Activated gamma-delta T cell (primary cell): ENCODE results near the gene DCAF10.
"Not testable (repeated sequence)": the region's sequence is repeated elsewhere in the genome, so short reads cannot be mapped to it uniquely, and the experiment has no call there.

Source experiments
- DNase-seq: peaks from one replicate; lab custom pipeline; 2025; lab: John Stamatoyannopoulos, UW

The DCAF10 gene

GRCh38 chr9:37870081-37870798 is 69.6 kb downstream of the DCAF10 start:
- DNase-seq, result no peak

GRCh38 chr9:37870799-37871176 is 70.2 kb downstream of the DCAF10 start:
- DNase-seq, result no peak

- no peak for DNase-seq
Observed at GRCh38 chr9:37873955-37874354, 73.4 kb downstream of the DCAF10 start.

- no peak for DNase-seq
Observed at GRCh38 chr9:37876376-37876775, 75.8 kb downstream of the DCAF10 start.

- DNase-seq, result no peak
Observed at GRCh38 chr9:37880916-37881479, 80.4 kb downstream of the DCAF10 start.

GRCh38 chr9:37887977-37888583 is 87.5 kb downstream of the DCAF10 start:
- DNase-seq, result not testable (repeated sequence)

- DNase-seq, result no peak
Observed at GRCh38 chr9:37889536-37889935, 88.9 kb downstream of the DCAF10 start.

- DNase-seq, result not testable (repeated sequence)
Observed at GRCh38 chr9:37891042-37891441, 90.4 kb downstream of the DCAF10 start.

- no peak for DNase-seq
Observed at GRCh38 chr9:37892063-37892462, 91.5 kb downstream of the DCAF10 start.

GRCh38 chr9:37897665-37898064 is 97.1 kb downstream of the DCAF10 start:
- no peak for DNase-seq

- no peak for DNase-seq
Observed at GRCh38 chr9:37899041-37899440, 98.4 kb downstream of the DCAF10 start.

- no peak for DNase-seq
Observed at GRCh38 chr9:37902131-37902530, 101.5 kb downstream of the DCAF10 start.

GRCh38 chr9:37902796-37903646 is 102.4 kb downstream of the DCAF10 start:
- no peak for DNase-seq

- peak; percentile 91 for DNase-seq
Observed at GRCh38 chr9:37903647-37904444, 103.2 kb downstream of the DCAF10 start, which contains the start of gene SLC25A51. SLC25A51 (minus strand) TSS chr9:37904127; CDS start chr9:37888550, 15,577 bp downstream.

- no peak for DNase-seq
Observed at GRCh38 chr9:37904445-37905130, 104.0 kb downstream of the DCAF10 start.

- DNase-seq, result no peak
Observed at GRCh38 chr9:37905131-37905505, 104.5 kb downstream of the DCAF10 start.

GRCh38 chr9:37905776-37906175 is 105.2 kb downstream of the DCAF10 start:
- DNase-seq, result no peak

GRCh38 chr9:37906312-37907239 is 106.0 kb downstream of the DCAF10 start:
- DNase-seq, result no peak

GRCh38 chr9:37908283-37908682 is 107.7 kb downstream of the DCAF10 start:
- no peak for DNase-seq

- no peak for DNase-seq
Observed at GRCh38 chr9:37908698-37909186, 108.1 kb downstream of the DCAF10 start.
